NCI-H526 (cell line): Measurements from ENCODE around the gene ATP8B2.

Experiments used
- DNase-seq, 2 experiments: peaks; one replicate each; lab custom pipeline; 2025; lab: John Stamatoyannopoulos, UW

ATP8B2 gene

GRCh38 chr1:154398678-154399077 lies 73.4 kb downstream of the ATP8B2 start:
- DNase-seq, result no peak

- DNase-seq, result no peak
Observed at GRCh38 chr1:154400381-154400801, 75.1 kb downstream of the ATP8B2 start.
